B cell (primary cell): Measurements from ENCODE around the gene CES3. TPM values are rescaled to one million over a fixed set of nuclear protein-coding genes. Genes with fewer than 3 reads are reported as not detected.

Source experiments
- ATAC-seq: fragments of 200-7000 bp; cut with Tn5 transposase; one replicate; pipeline ENCODE4 v1.10.0; 2021; ENCODE audit warnings: low read depth, mild to moderate bottlenecking, moderate number of reproducible peaks, moderate library complexity
- CTCF ChIA-PET: fragments of 350-600 bp; sonication (Branson Sonifier 250); formaldehyde crosslinking; loops from one replicate; lab custom pipeline; 2021; ENCODE audit warnings: antibody characterized with exemption, inconsistent platforms; lab: Charles Lee
- POLR2A ChIA-PET: fragments of 350-600 bp; sonication (Branson Sonifier 250); formaldehyde crosslinking; loops from one replicate; lab custom pipeline; 2021; ENCODE audit warnings: antibody characterized with exemption; lab: Charles Lee
- DNase-seq: peaks from one replicate; pipeline ENCODE4 v3.0.0; 2013
- H2AFZ ChIP-seq: 2 replicates; pipeline ENCODE4 v1.6.1; 2012; ENCODE audit warnings: mild to moderate bottlenecking, low read depth, low read length; ENCODE audit not compliant: insufficient read depth, poor library complexity, severe bottlenecking
- H3K27ac ChIP-seq, 2 donors: 1 replicate in 1 of 2; 2 replicates in 1 of 2; pipeline ENCODE4 v1.5.1; 2012 to 2013; ENCODE audit warnings: low read length in 2 of 2, mild to moderate bottlenecking in 2 of 2, moderate library complexity in 1 of 2
- H3K27me3 ChIP-seq, 4 experiments: fragments of 200-600 bp in 1 of 4; sonication (generic) in 1 of 4; replicated peaks in 1 of 4; 1 replicate in 2 of 4; 2 replicates in 2 of 4; pipeline versions ENCODE4 v1.6.1 to v1.7.0; 2013 to 2016; ENCODE audit warnings: low read length in 3 of 4, mild to moderate bottlenecking in 2 of 4, mixed read lengths in 1 of 4, moderate library complexity in 1 of 4; ENCODE audit not compliant: insufficient read depth in 4 of 4, control insufficient read depth in 3 of 4; ENCODE audit errors: control extremely low read depth in 1 of 4
- H3K36me3 ChIP-seq, 2 experiments: replicated peaks in 1 of 2; 1 replicate in 1 of 2; 2 replicates in 1 of 2; pipeline versions ENCODE4 v1.6.1 to v1.7.1; 2013; ENCODE audit warnings: low read length in 1 of 2; ENCODE audit not compliant: insufficient read depth in 2 of 2, control insufficient read depth in 1 of 2; ENCODE audit errors: control extremely low read depth in 1 of 2, extremely low read depth in 1 of 2
- H3K4me1 ChIP-seq, 2 donors: fragments of 200-600 bp in 1 of 2; sonication (generic) in 1 of 2; 1 replicate in 1 of 2; 2 replicates in 1 of 2; pipeline versions ENCODE4 v1.5.1 to v1.6.1; 2013 to 2017; ENCODE audit warnings: low read length in 2 of 2; ENCODE audit not compliant: control insufficient read depth in 2 of 2, insufficient read depth in 2 of 2
- H3K4me2 ChIP-seq: replicated peaks from 2 replicates; pipeline ENCODE3; 2012; ENCODE audit warnings: mild to moderate bottlenecking, low read depth, low read length; ENCODE audit not compliant: poor library complexity, severe bottlenecking
- H3K4me3 ChIP-seq, 5 experiments: fragments of 200-600 bp in 1 of 5; sonication (generic) in 1 of 5; 1 replicate in 3 of 5; 2 replicates in 2 of 5; pipeline versions ENCODE4 v1.5.1 to v1.7.0; 2011 to 2016; ENCODE audit warnings: low read length in 4 of 5, mild to moderate bottlenecking in 4 of 5, low read depth in 2 of 5, control low read depth in 1 of 5, moderate library complexity in 1 of 5; ENCODE audit not compliant: insufficient read depth in 1 of 5; ENCODE audit errors: control extremely low read depth in 1 of 5, extremely low read depth in 1 of 5
- H3K79me2 ChIP-seq: fragments of 200-600 bp; sonication (generic); one replicate; pipeline ENCODE4 v1.6.0; 2016; ENCODE audit warnings: low read length; ENCODE audit not compliant: control insufficient read depth, insufficient read depth
- H3K9ac ChIP-seq: fragments of 200-600 bp; sonication (generic); 2 replicates; pipeline ENCODE4 v1.6.1; 2017; ENCODE audit warnings: mild to moderate bottlenecking, low read length, moderate library complexity
- H3K9me3 ChIP-seq, 3 donors: one replicate each; pipeline versions ENCODE4 v1.6.1 to v1.7.1; 2013; ENCODE audit warnings: low read length in 2 of 3; ENCODE audit not compliant: control insufficient read depth in 2 of 3, insufficient read depth in 1 of 3; ENCODE audit errors: control extremely low read depth in 1 of 3
- H4K20me1 ChIP-seq: 2 replicates; pipeline ENCODE4 v1.6.0; 2012; ENCODE audit warnings: mild to moderate bottlenecking, low read length; ENCODE audit not compliant: insufficient read depth, control insufficient read depth, poor library complexity, severe bottlenecking
- H3K27ac Mint-ChIP-seq: one replicate; pipeline ENCODE4 v1.8.0; 2021; ENCODE audit warnings: mixed read lengths
- H3K27me3 Mint-ChIP-seq: one replicate; pipeline ENCODE4 v1.8.0; 2021; ENCODE audit warnings: mixed read lengths
- H3K4me1 Mint-ChIP-seq: one replicate; pipeline ENCODE4 v1.8.0; 2021; ENCODE audit warnings: mixed read lengths
- H3K4me3 Mint-ChIP-seq: one replicate; pipeline ENCODE4 v1.8.0; 2021; ENCODE audit warnings: mixed read lengths
- H3K9me3 Mint-ChIP-seq: one replicate; pipeline ENCODE4 v1.8.0; 2022; ENCODE audit warnings: mixed read lengths; ENCODE audit not compliant: insufficient read depth
- CTCF ChIP-seq: fragments of 200-600 bp; IDR thresholded peaks from one replicate; pipeline ENCODE4 v1.8.0; 2022; ENCODE audit warnings: antibody characterized with exemption, mild to moderate bottlenecking
- EZH2 ChIP-seq: IDR thresholded peaks from 2 replicates; pipeline ENCODE4 v1.6.1; 2012; ENCODE audit warnings: borderline replicate concordance, low read depth, mild to moderate bottlenecking, moderate library complexity, low read length; ENCODE audit not compliant: insufficient read depth, poor library complexity, severe bottlenecking
- WGBS: methylation state at CpG from one replicate; pipeline ENCODE4 v1.1.5; 2013; ENCODE audit warnings: missing lambda C conversion rate; ENCODE audit not compliant: insufficient coverage; 5-methylcytosine and 5-hydroxymethylcytosine counted together
- intact Hi-C: fragments of 100-400 bp; cut with micrococcal nuclease; formaldehyde crosslinking; loops from one replicate; pipeline ENCODE4 v1.10.0; 2022
- polyA plus RNA-seq: library from polyadenylated mRNA; depleted of rRNA; stranded (reverse); fragments of >200 nt; gene quantifications from 2 replicates; pipeline ENCODE4 v1.2.3, GENCODE V29; 2012
- total RNA-seq, 2 donors: library from RNA; stranded (reverse); fragments of 120-200 nt in 1 of 2; gene quantifications; 1 replicate in 1 of 2; 2 replicates in 1 of 2; pipeline versions ENCODE4 v1.2.3 to v1.2.4, GENCODE V29; 2013 to 2022

Gene CES3
- total and polyA plus RNA-seq, 2 donors (not counting 1 experiment from before 2014, with no cell fraction given): 0.25 to 0.42 TPM

- ChIA-PET CTCF (interaction anchor here (1.1 kb wide), 1 partner anchor 51 kb away, joined by 6 read pairs; no protein-coding TSS in a partner anchor), POLR2A (interaction anchor here (1.2 kb wide), 1 partner anchor 12 kb away, joined by 3 read pairs; no protein-coding TSS in a partner anchor)
- no peak overlapping the region for H3K4me3 Mint-ChIP-seq
- peaks cover 0 to 4% of the 10 kb centered on the region in 2 donors for H3K4me1 ChIP-seq
- no peak overlapping the region for H3K9ac ChIP-seq
- no peaks in the 10 kb centered on the region for H3K36me3 ChIP-seq
- no peaks in the 10 kb centered on the region for H4K20me1 ChIP-seq
- DNase-seq (no peak), ATAC-seq (no peak)
- no peaks in the 10 kb centered on the region for H3K9me3 Mint-ChIP-seq
- intact Hi-C loops: no loop called here
- peaks cover 0 to 22% (median 8%) of the 10 kb centered on the region in 4 experiments for H3K27me3 ChIP-seq
- peaks cover 4% of the 10 kb centered on the region for H3K4me1 Mint-ChIP-seq
- no peak overlapping the region for H3K27ac Mint-ChIP-seq
- 71% methylated on average over 3 of the region's 5 CpGs for WGBS
- H2AFZ ChIP-seq: no peak overlapping the region
- H3K9me3 ChIP-seq: no peaks in the 10 kb centered on the region
- H3K4me2 ChIP-seq: no peak overlapping the region
- peaks cover 30% of the 10 kb centered on the region for H3K27me3 Mint-ChIP-seq
- H3K4me3 ChIP-seq: no peak overlapping the region
- TF ChIP-seq CTCF (no peak), EZH2 (no peak)
- no peak overlapping the region for H3K27ac ChIP-seq
- H3K79me2 ChIP-seq: no peaks in the 10 kb centered on the region
Observed at GRCh38 chr16:66919569-66920298, 41.3 kb upstream of the CES3 start.

GRCh38 chr16:66920299-66920590, 40.8 kb upstream of the CES3 start:
- no CpG with 5 or more reads among the region's 2 CpGs for WGBS
- CTCF ChIA-PET: no interaction called here
- POLR2A ChIA-PET: no interaction called here

More at GRCh38 chr16:66920299-66920590, 40.8 kb upstream of the CES3 start:
- intact Hi-C loops: no loop called here
- H4K20me1 ChIP-seq: no peaks in the 10 kb centered on the region
- no peak overlapping the region for H3K27ac Mint-ChIP-seq
- H3K27me3 Mint-ChIP-seq: peaks cover 32% of the 10 kb centered on the region
- ATAC-seq (no peak), DNase-seq (no peak)
- H3K9ac ChIP-seq: no peak overlapping the region
- no peak overlapping the region for H3K27ac ChIP-seq
- no peak overlapping the region for H3K4me2 ChIP-seq
- TF ChIP-seq CTCF: no peak
- TF ChIP-seq EZH2: no peak
- H3K4me1 ChIP-seq: peaks cover 2 to 7% of the 10 kb centered on the region in 2 donors
- no peaks in the 10 kb centered on the region for H3K36me3 ChIP-seq
- H3K9me3 Mint-ChIP-seq: no peaks in the 10 kb centered on the region
- H3K9me3 ChIP-seq: peaks cover 0 to 1% (median 0%) of the 10 kb centered on the region in 3 donors
- no peaks in the 10 kb centered on the region for H3K79me2 ChIP-seq
- H3K4me1 Mint-ChIP-seq: peaks cover 5% of the 10 kb centered on the region
- no peak overlapping the region for H3K4me3 Mint-ChIP-seq
- H3K4me3 ChIP-seq: no peak overlapping the region
- no peak overlapping the region for H2AFZ ChIP-seq
- H3K27me3 ChIP-seq: peaks cover 0 to 26% (median 9%) of the 10 kb centered on the region in 4 experiments
